ENCODE results near the gene CNGB1. TPM values are rescaled to one million over a fixed set of nuclear protein-coding genes. Genes with fewer than 3 reads are reported as not detected.

The CNGB1 gene
- total RNA-seq, 1 donor from 2014 or later, result under 0.01 TPM

DNA sequence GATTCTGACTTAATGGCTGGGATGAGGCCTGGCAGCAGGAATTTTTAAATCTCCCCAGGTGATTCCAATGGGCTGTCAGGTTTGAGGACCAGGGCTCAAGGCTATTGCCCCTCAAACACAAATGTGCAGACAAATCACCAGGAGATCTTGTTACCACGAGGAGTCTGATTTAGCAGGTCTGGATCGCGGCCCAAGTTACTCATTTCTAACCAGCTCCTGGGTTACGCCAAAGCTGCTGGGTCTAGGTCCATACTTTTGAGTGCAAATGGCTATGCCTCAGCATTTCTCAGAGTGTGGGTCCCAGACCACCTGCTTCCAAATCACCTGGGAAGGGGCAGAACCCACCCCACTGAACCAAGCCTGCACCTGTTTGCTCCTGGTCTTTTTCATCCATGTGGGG lies 33.1 kb downstream of the CNGB1 start:
- no peak for DNase-seq (ENCODE audit: low read depth)
- no peaks in the 10 kb centered on the region for H3K27me3 ChIP-seq (ENCODE audit: control insufficient read depth, insufficient read depth, low read length)
- no peaks in the 10 kb centered on the region for H3K36me3 ChIP-seq (ENCODE audit: control insufficient read depth, insufficient read depth, low read length)
- TF ChIP-seq, protein P1, sequence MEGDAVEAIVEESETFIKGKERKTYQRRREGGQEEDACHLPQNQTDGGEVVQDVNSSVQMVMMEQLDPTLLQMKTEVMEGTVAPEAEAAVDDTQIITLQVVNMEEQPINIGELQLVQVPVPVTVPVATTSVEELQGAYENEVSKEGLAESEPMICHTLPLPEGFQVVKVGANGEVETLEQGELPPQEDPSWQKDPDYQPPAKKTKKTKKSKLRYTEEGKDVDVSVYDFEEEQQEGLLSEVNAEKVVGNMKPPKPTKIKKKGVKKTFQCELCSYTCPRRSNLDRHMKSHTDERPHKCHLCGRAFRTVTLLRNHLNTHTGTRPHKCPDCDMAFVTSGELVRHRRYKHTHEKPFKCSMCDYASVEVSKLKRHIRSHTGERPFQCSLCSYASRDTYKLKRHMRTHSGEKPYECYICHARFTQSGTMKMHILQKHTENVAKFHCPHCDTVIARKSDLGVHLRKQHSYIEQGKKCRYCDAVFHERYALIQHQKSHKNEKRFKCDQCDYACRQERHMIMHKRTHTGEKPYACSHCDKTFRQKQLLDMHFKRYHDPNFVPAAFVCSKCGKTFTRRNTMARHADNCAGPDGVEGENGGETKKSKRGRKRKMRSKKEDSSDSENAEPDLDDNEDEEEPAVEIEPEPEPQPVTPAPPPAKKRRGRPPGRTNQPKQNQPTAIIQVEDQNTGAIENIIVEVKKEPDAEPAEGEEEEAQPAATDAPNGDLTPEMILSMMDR (IDR thresholded peaks at IDR 0.05; ENCODE audit: insufficient read depth, low read length, severe bottlenecking), result no peak
- FAIRE-seq, result no peak
- H3K4me3 ChIP-seq (ENCODE audit: low read depth, low read length), result no peak overlapping the region

- DNase-seq (ENCODE audit: low read depth) (no peak), FAIRE-seq (peak; percentile 79)
- no peaks in the 10 kb centered on the region for H3K36me3 ChIP-seq (ENCODE audit: control insufficient read depth, insufficient read depth, low read length)
- no peaks in the 10 kb centered on the region for H3K27me3 ChIP-seq (ENCODE audit: control insufficient read depth, insufficient read depth, low read length)
- TF ChIP-seq, protein P1 (IDR thresholded peaks at IDR 0.05; ENCODE audit: insufficient read depth, low read length, severe bottlenecking), result no peak
- no peak overlapping the region for H3K4me3 ChIP-seq (ENCODE audit: low read depth, low read length)
These were observed 35.0 kb downstream of the CNGB1 start for GRCh38 chr16:57935904-57936303.

GRCh38 chr16:57930533-57930932 lies 40.4 kb downstream of the CNGB1 start:
- no peak for DNase-seq (ENCODE audit: low read depth)
- FAIRE-seq, result no peak
- H3K27me3 ChIP-seq (ENCODE audit: control insufficient read depth, insufficient read depth, low read length), result no peaks in the 10 kb centered on the region
- no peaks in the 10 kb centered on the region for H3K36me3 ChIP-seq (ENCODE audit: control insufficient read depth, insufficient read depth, low read length)
- no peak overlapping the region for H3K4me3 ChIP-seq (ENCODE audit: low read depth, low read length)
- TF ChIP-seq, protein P1 (IDR thresholded peaks at IDR 0.05; ENCODE audit: insufficient read depth, low read length, severe bottlenecking), result no peak

GRCh38 chr16:57929250-57929649 lies 41.7 kb downstream of the CNGB1 start:
- DNase-seq (ENCODE audit: low read depth) (no peak), FAIRE-seq (no peak)
- TF ChIP-seq, protein P1 (IDR thresholded peaks at IDR 0.05; ENCODE audit: insufficient read depth, low read length, severe bottlenecking), result no peak
- Histone ChIP-seq H3K36me3 (ENCODE audit: control insufficient read depth, insufficient read depth, low read length) (no peaks in the 10 kb centered on the region), H3K4me3 (ENCODE audit: low read depth, low read length) (no peak overlapping the region), H3K27me3 (ENCODE audit: control insufficient read depth, insufficient read depth, low read length) (no peaks in the 10 kb centered on the region)

DNA sequence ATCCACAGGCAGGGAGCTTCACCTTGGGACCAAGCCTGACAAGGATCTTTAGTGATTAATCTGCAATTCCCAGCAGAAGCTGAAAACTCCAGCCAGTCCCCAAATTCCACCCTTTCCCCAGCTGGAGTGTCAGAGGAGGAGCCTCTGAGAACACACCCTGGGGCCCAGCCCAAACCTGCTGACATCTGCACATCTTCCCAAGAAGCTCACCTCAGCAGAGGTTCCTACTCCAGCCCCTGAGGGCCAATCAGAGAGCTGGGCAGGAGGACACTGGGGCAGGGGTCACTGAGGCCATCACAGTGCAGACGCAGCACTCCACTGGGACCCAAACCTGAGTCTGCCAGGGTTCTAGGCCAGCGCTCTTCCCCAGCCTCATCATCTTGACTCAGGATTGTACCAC lies 44.9 kb downstream of the CNGB1 start:
- no peak for FAIRE-seq
- TF ChIP-seq, protein P1 (IDR thresholded peaks at IDR 0.05; ENCODE audit: insufficient read depth, low read length, severe bottlenecking), result no peak
- H3K27me3 ChIP-seq (ENCODE audit: control insufficient read depth, insufficient read depth, low read length), result no peaks in the 10 kb centered on the region
- no peak for DNase-seq (ENCODE audit: low read depth)
- no peaks in the 10 kb centered on the region for H3K36me3 ChIP-seq (ENCODE audit: control insufficient read depth, insufficient read depth, low read length)
- no peak overlapping the region for H3K4me3 ChIP-seq (ENCODE audit: low read depth, low read length)

- TF ChIP-seq, protein P1 (IDR thresholded peaks at IDR 0.05; ENCODE audit: insufficient read depth, low read length, severe bottlenecking), result no peak
- no peaks in the 10 kb centered on the region for H3K27me3 ChIP-seq (ENCODE audit: control insufficient read depth, insufficient read depth, low read length)
- H3K36me3 ChIP-seq (ENCODE audit: control insufficient read depth, insufficient read depth, low read length), result no peaks in the 10 kb centered on the region
- FAIRE-seq (no peak), DNase-seq (ENCODE audit: low read depth) (no peak)
- no peak overlapping the region for H3K4me3 ChIP-seq (ENCODE audit: low read depth, low read length)
These were observed 45.6 kb downstream of the CNGB1 start for GRCh38 chr16:57925310-57925709.

Data from bronchial epithelial cell (primary cell).